Measurements from ENCODE around the gene RAB7A.

RAB7A gene

DNA sequence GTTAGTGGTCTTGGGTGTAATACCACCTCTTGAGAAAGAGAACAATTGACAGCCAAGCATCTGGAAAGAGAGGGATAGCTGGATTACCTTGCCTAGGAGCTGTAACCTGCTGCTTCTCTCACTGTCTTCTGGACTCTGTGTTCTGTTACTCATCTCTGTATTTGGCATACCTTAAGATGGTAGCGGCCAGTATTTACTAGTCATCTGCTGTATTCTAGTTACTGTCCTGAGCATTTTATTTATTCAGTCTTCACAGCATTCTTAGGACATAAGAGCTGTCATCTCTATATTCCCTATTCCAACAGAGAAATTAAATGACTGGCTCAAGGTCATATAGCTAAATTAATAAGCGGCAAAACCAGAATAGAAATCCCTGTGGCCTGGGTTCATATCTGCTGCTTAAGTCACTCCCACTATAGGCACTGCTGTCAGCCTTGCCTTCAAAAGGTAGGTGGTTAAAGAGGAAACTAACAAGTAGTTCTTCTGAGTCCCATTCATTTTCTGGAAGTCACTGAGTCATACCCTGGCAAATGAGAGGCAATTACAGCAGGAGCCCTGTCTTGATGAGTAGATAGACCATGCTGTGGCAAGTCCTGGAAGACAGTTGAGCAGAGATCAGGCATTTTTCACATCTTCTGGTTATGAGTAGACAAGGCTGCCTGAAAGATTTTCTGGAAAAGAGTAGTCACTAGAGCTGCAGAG lies 68.2 kb downstream of the RAB7A start:
- no peak for DNase-seq

DNA sequence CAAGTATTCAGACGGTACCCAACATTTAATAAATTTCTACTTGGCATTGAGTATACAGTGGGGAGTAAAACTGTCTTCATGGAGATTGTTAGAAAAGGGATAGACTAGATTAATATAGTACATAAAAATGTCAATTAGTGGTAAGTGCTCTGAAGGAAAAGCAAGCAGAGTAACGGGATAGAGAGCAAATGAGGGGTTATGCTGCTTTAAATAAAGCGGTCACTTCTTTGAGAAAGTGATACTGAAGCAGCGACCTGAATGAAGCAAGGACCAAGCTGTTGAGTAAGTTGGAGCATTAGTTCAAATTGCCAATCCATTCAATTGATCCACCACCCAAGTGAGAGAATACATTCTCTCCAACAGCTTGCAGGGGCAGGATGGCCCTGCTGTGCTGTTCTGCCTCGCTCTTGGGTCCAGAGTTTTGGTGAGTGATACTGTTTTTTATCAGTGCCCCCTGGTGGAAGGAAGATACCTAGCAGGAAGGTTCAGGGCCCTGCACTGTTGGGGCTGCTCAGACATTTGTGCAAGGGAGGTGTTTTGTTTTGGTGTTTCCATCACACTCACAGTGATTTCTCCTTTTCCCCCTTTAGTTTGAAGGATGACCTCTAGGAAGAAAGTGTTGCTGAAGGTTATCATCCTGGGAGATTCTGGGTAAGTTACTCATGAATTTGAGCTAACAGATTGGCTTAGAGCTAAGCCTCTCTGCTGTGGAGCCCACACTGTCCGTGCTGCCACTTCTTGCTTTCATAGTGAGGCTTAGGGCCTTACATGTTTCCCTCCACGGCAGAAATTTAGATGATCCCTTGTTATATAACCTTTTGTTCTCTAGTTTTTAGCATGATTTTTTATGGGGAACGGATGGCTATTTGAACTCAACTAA lies 69.0 kb downstream of the RAB7A start:
- DNase-seq, result peak; percentile 84

DNA sequence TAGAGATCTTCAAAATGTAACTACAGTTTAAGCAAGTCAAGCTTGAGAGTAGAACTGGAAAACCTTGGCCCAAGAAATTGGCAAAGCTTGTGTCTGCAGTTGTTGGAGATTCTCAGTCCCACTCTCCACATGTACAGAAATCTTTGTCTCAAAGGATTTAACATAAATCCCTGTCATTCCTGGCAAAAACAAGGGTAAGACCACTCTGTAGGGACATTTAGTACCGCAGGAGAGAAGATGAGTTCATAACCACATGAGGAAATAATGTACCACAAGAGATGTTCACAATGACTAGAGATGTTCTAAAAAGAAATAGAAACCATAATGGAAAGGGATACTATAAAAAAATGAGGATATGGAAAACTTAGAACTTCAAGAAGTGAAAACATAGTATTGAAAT lies 73.7 kb downstream of the RAB7A start:
- no peak for DNase-seq

DNA sequence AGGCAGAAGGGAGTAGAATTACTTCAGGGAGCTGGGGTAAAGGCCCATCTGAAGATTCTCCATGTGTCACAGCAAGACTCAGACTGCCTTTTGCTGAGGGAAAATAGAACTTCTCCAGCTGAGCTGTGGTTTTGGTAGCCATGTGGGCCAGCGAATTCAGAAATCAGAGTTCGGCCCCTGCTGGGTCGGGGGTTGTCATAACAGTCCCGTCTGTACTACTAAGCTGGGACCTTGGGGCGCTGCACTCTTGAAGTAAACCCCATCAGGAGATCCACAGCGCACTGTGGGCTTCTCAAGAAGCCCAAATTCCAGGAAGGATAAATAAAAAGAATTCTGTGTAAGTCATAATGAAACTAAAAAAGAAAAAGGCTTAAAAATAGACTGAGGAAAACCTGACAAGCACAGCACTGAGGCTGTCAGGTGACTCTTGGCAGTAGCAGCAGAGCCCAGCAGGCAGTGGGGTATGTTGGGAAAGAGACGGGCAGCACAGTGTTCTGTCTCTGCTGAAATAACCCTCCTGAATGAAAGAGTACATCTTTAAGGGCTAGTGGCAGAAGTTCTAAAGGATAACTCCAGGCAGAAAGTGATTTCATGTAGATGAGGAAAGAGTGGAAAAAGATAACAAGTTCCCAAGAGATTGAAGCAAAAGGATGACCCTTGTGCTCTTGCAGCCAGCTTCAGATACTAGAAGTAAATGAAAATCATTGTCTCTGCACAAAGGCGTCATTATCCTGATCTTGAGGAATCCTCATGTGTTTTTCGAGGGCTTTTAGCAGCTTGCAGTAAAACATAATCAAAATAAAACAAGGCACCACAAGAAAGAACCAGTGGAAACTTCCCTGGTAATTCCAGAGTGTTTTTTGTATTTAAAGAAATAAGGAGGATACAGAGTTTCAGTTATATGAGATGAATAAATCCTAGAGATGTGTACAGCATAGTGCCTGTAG lies 74.5 kb downstream of the RAB7A start:
- DNase-seq, result no peak

DNA sequence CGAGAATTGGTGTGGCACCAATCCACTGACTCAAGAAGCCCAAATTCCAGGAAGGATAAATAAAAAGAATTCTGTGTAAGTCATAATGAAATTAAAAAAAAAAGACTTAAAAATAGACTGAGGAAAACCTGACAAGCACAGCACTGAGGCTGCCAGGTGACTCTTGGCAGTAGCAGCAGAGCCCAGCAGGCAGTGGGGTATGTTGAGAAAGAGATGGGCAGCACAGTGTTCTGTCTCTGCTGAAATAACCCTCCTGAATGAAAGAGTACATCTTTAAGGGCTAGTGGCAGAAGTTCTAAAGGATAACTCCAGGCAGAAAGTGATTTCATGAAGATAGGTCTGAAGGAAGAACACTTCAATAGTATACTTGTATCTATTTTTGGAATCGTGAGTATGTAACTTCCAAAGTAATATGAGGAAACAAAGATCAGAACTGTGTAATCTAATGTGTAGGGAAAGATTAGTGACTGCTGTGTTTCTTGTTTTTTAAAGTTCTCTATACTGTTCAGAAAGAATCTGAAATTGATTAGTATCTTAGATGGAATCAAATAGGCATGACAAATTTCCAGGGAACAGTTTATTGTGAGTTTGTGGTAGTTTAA lies 75.9 kb downstream of the RAB7A start:
- no peak for DNase-seq

DNA sequence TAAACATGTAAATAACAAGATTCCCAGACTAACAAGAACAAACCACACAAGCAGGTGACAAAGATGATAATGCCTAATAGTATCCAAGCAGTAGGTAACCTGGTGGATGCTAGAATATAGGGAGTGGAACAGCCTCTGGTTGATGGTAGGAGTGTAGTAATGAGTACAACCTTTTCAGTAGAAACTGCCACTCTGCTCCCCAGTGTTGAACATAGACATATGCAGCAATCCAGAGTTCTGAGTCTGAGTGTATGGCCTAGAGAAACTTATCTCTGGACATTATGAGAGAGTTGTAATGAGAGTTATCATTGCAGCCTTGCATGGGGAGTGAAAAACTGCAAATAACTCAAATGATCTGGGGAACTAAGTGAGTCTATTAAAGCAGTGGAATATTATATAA lies 77.3 kb downstream of the RAB7A start:
- no peak for DNase-seq

DNA sequence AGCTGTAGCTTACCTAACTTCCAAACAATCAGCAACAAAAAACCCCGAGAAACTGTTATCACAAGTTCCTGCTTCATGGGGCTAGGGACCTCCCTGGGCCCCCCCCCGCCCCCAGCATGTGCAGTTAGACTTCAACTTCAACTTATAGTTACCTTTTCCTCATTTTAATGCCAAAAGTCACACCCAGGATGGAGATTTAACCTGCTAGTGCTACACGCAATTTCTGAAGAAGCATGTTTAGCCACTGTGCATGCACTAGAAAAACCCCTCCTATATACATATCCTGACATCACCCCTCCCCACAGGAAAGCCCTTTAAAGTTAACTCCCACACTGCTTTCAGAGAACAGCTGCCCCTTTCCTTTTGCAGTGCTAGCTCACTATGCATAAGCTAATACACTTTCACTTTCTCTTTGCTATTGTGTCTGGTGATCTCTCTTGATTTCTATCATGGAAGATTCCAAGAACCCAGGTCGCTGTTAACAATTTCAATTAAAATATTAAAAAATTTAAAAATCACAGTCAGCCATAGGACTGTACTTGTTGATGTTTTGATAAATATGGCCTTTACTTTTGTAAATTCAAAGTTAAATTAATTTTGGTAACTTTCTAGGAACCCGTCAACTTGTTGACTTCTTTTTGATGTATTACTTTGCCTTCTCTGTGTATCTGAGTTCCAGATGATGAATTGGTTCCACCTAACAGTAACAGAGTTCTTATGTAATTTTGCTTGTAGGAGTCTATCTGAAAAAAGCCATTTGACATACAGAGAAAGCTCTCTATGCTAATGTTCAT lies 78.2 kb downstream of the RAB7A start:
- peak; percentile 85 for DNase-seq

DNA sequence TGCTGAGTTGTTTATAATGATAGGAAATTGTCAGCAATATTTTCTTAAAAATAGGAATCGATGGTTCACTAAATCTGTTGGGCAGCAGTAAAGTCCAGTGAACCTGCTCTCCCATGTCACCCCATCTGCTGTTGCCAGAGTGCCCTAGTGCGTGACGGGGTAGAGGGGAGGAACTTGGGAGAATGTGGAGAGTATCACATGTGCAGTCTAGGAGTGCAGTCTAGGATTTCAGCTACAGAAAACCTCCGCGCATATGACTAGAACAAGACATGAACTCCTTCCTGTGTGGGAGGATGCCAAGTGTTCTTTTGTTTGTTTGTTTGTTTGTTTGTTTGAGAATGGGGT lies 78.8 kb downstream of the RAB7A start:
- no peak for DNase-seq

DNA sequence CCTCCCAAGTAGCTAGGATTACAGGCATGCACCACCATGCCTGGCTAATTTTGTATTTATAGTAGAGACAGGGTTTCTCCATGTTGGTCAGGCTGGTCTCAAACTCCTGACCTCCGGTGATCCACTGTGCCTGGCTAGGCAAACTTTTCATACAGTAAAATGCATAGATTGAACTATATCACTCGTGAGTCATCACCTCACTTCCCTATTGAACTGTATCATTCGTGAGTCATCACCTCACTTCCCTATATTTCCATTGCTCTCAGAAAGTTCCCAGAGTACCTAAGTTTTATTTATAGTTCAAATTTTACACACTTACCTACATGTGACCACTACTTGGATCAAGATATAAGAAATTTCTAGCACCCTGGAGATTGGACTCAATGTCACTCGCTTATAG lies 79.8 kb downstream of the RAB7A start:
- no peak for DNase-seq

DNA sequence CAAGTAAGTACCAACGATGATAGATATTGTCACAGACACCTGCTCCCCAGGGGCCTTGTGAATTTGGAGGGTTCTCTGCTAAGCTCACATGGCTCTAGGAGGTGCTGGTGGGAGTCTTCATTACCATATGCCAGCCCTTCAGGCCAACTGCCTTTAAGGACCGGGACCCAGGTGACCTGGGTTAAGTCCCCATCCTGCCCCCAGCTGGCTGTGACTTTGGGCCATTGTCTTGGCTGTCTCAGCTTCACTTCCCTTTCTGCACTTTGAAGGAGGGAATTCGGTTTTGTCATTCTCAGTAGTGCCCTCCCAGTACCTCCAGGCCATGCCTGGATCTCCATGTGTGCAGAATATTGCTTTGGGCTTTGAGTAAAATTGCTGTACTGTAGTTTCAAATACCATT lies 80.6 kb downstream of the RAB7A start:
- no peak for DNase-seq

DNA sequence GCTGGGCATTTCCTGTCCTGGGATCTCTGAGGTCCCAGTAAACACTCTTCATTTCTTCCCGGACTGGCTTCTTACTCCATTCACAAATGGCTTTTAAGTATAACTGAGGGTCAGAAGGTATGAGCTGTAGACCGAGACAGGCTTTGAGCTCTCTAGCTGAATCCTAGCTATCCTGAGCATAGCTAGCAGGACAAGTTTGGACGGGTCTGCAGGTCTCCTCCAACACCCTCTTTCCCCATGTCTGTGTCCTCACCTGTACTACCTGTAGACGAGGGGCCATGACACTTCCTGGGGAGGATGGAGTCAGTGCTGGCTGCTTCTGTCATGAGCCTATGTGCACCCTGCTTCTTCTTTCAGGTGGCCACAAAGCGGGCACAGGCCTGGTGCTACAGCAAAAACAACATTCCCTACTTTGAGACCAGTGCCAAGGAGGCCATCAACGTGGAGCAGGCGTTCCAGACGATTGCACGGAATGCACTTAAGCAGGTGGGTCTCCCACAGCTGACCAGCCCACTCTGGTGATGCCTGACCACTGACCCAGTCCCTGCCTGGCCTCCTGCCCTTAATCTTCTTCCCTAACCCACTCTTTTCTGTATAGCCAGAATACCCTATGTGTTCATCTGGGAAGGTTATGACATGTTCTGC lies 81.3 kb downstream of the RAB7A start:
- no peak for DNase-seq

DNA sequence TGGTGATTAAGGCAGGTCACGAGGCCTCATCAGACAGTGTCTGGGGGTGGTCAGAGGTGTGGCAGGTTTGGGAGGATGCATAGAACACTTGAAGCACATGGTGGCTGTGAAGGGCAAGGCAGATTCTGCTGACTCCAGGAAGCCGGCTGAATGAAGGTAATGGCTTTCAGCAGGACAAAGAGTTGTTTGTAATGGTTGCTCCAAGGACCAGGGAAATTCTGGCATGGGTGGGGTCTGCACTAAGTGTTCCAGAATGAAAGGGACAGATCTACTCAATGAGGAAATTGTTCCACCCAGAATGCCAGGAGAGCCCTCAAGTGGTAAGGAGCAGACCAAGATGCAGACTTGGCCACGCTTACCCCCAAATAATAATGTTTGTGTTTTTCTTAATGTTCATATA lies 82.7 kb downstream of the RAB7A start:
- DNase-seq, result no peak

DNA sequence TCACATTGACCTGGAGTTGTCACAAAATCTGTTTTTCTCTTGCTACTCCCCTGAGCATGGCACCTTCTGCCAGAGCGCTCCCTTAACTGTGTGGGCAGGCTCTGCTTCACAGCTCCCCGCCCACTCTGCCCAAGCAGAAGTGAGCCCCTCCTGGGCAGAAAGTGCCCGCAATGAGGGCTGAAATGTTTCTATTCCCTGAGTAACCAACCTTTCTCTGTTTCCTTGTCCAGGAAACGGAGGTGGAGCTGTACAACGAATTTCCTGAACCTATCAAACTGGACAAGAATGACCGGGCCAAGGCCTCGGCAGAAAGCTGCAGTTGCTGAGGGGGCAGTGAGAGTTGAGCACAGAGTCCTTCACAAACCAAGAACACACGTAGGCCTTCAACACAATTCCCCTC lies 87.1 kb downstream of the RAB7A start:
- DNase-seq, result no peak

DNA sequence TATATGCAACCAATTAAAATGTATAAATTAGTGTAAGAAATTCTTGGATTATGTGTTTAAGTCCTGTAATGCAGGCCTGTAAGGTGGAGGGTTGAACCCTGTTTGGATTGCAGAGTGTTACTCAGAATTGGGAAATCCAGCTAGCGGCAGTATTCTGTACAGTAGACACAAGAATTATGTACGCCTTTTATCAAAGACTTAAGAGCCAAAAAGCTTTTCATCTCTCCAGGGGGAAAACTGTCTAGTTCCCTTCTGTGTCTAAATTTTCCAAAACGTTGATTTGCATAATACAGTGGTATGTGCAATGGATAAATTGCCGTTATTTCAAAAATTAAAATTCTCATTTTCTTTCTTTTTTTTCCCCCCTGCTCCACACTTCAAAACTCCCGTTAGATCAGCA lies 88.1 kb downstream of the RAB7A start:
- DNase-seq, result no peak

DNA sequence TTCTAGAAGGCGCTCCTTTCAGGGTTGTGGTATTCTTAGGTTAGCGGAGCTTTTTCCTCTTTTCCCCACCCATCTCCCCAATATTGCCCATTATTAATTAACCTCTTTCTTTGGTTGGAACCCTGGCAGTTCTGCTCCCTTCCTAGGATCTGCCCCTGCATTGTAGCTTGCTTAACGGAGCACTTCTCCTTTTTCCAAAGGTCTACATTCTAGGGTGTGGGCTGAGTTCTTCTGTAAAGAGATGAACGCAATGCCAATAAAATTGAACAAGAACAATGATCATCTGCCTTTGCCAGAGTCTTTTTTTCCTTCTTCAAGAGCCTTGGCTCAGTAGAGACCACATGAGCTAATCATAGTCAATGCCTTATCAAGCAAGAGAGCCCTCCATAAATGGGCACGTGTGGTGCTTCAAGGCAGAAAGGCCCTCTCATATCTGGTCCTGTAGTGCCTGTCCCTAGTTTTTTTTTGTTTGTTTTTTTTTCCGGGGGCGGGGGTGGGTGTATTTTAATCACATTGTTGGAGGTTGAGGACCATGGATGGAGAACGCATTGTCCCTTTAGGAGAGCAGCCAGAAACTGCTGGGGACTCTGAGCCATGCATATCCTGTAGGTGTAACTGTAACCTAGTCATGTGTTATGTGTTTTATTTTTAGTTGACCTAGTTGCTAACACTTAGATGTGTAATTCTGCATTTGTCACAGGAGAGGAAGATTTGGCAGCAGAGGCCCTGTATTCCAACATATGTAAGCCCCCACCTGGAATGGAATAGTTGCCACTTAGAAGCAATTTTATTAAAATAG lies 88.7 kb downstream of the RAB7A start:
- no peak for DNase-seq

DNA sequence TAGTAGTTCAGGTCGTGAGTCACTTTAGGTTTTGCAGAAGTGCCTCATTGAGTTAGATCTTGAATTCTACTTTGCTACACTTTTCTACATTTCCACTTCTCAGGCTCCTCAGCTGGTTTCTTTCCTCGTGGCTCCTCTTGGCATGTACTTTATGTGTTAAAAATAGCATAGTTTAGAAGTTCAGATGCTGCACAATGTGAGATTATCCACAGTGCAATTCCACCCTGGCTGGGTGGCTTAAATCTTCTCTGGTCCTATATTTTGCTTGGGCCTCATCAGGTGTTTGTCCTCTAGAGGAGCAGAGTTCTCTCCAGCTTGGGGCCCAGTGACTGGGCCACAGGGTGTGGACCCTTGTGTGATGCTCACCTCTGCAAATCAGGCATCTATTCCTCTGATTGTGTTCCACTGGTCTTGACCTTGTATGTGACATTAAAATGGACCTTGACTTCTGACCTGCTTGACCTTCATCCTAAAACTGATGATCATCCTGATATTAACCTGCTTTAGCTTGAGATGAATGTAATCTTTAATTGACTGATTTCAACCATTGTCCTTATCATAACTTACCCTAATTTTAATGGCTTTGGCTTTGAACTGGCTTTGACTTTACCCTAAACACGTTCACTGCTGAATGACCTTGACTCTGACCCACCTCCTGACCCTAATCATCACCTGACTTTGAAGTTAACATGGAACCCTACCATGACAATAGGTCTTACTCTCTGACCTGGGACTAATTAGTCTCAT lies 89.5 kb downstream of the RAB7A start:
- DNase-seq, result no peak

DNA sequence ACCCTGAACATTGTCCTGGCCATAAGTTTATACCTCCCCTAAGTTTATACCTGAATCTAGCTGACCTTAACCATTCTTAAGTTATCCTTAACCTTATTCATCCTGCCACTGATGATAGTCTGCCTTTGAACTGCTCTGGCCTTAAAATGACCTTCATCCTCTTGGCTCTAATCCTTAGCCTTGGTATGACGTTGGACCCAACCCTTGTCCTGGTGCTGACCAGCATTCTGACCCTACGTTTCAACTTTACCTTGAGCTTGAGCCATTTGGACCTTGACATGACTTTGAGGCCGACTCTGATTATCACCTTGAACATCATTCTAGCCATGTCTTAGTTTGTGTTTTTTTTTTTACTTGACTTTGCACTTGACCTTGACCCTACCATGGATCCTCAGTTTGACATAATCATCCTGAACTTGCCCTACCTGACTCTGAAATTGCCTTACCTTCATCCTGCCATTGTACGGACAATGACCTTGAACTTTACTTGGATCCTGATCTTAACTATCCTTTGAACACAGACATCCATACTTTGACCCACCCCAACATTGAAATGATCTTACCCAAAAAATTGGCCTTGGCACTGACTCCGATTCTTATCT lies 92.3 kb downstream of the RAB7A start:
- DNase-seq, result no peak

DNA sequence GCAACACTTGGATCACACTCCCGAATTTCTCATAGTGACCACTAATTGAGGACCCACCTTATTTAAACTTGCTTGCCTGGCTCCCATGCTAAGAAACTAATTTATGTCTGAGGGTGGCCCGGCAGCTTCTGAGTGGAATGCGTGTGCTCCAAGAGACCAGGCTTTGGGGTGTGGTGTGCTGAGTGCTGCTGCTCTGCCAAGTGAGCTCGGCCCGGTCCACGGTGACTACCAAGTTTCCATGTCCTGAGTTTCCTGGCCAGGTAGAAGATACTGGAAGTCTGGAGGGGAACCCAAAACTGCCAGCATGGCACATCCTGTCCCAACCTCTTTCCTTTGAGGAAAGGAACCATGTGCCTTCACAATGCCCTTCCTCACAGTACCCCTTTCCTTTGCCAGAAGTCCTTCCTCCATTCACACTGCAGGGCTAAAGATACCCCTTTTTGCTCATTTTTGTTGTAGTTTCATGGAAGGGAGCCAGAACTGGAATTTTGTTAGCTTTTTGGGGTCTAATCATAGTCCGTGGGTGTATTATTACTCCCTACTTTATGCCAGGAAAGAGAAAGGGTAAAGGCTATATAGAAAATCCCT lies 94.4 kb downstream of the RAB7A start:
- no peak for DNase-seq

DNA sequence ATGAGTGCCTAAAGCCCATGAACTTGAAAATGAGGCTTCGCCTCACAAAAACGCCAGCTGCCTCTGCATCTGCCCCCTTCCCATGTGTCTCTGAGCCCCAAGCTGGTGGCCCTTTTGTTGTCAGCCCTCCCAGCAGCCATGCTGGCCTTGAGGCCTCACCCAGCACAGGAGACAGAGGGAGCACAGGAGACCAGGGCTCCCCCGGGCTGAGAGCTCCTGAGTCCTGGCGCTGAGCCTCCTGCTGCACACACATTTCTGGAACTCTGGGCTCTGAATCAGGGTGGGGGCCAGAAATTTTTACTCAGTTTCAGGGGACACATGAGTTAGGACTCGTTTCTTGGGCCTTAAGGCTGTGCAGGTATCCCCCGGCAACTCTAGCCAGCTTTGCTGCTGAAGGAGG lies 97.0 kb downstream of the RAB7A start:
- no peak for DNase-seq

Data from CD4-positive, alpha-beta T cell treated with Interleukin-12 subunit alpha and Interleukin-12 subunit beta, for 1 hour (primary cell).